SK-N-MC (cell line): ENCODE data around the gene SRGAP3.

Experiments used
- EZH2 ChIP-seq: fragments of 200-600 bp; sonication (generic); IDR thresholded peaks from one replicate; pipeline ENCODE4 v1.6.1; 2017; ENCODE audit warnings: antibody characterized with exemption
- FOXP2 ChIP-seq: optimal IDR thresholded peaks from 2 replicates; pipeline ENCODE3; 2011; ENCODE audit warnings: mild to moderate bottlenecking, moderate library complexity; ENCODE audit not compliant: insufficient read depth; ENCODE audit errors: extremely low read length, control extremely low read depth
- POLR2AphosphoS5 ChIP-seq: IDR thresholded peaks from 2 replicates; pipeline ENCODE4 v1.6.1; 2012; ENCODE audit warnings: mild to moderate bottlenecking, low read depth, low read length, borderline replicate concordance

DNA sequence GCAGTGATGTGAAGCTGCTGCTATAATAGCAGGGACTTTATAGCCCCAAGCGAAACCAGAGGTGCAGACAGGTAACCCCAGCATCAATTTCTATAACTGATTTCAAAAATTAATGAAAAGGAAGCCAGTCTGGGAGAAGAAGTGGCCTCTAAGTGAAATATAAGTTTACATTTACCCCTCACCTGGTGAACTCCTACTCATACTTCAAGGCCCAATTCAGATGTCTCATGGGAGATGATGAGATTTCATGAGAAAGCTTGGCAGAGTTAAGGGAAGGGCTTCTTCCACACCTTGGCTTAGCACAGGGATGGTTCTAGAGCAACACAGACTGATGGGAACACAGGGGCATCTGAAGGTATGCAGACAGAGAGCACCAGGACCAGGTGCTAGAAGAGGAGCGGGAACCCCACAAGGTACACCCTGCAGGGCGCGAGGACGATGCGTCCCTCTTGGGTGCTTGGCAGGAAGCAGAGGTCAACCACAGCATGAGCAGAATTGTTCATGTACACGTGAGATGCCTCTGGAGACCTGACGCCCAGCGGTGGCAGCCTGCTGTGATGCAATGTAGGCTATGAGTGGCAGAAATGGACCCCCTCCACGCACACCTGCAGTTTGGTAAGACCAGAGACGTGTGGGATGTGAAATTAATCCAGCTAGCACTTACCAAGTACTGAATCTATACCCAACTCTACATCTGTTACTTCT, 102.9 kb downstream of the SRGAP3 start:
- TF ChIP-seq EZH2 (no peak), POLR2AphosphoS5 (no peak), FOXP2 (no peak)
